ENCODE results near the gene KCNC4. TPM values are rescaled to one million over a fixed set of nuclear protein-coding genes. Genes with fewer than 3 reads are reported as not detected.

Gene KCNC4
- total RNA-seq, 1 donor, result 2.8 TPM

- no peaks in the 10 kb centered on the region for H3K27me3 ChIP-seq (ENCODE audit: insufficient read depth, low read length)
- no peak overlapping the region for H3K4me3 ChIP-seq (ENCODE audit: low read length)
- peaks cover 6% of the 10 kb centered on the region for H3K4me1 ChIP-seq (ENCODE audit: insufficient read depth, low read length)
- no peaks in the 10 kb centered on the region for H3K9me3 ChIP-seq (ENCODE audit: low read depth, low read length)
Observed at GRCh38 chr1:110200666-110201065, 9.4 kb upstream of the KCNC4 start.

GRCh38 chr1:110201157-110201825 lies 8.8 kb upstream of the KCNC4 start:
- Histone ChIP-seq H3K27me3 (ENCODE audit: insufficient read depth, low read length) (no peaks in the 10 kb centered on the region), H3K4me1 (ENCODE audit: insufficient read depth, low read length) (peaks cover 6% of the 10 kb centered on the region), H3K4me3 (ENCODE audit: low read length) (no peak overlapping the region), H3K9me3 (ENCODE audit: low read depth, low read length) (no peaks in the 10 kb centered on the region)

DNA sequence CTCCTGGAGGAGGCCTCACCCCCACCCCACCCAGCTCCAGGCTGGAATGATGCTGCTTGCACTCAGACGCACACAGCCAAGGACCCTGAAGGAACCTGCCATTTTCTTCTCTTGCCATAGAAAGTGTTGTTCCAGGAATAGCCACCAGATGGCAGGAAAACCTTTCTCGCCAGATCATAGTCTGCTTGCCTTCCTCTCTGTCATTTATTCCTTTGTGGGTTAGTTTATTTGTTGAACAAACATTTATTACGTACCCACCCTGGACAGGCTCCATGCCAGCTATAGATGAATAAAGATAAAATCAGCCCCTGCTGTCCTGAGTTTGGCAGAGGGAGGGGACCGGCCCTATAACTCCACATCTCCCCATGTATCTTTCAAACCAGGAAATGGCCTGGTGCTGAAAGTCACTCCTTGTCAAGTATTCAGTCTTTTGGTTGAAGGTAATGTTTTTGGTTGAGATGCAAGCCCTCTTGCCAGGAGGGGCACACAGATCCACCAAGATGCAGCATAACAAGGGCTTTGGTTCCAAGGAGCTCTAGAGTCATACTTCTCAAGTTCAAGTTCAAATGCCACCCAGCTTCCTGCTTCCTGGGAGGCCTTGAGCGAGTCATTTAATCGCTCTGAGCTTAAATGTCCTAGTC lies 7.0 kb upstream of the KCNC4 start:
- Histone ChIP-seq H3K27me3 (ENCODE audit: insufficient read depth, low read length) (no peaks in the 10 kb centered on the region), H3K9me3 (ENCODE audit: low read depth, low read length) (no peaks in the 10 kb centered on the region), H3K4me1 (ENCODE audit: insufficient read depth, low read length) (peaks cover 10% of the 10 kb centered on the region), H3K4me3 (ENCODE audit: low read length) (no peak overlapping the region)

- peaks cover 20% of the 10 kb centered on the region for H3K4me1 ChIP-seq (ENCODE audit: insufficient read depth, low read length)
- H3K4me3 ChIP-seq (ENCODE audit: low read length), result no peak overlapping the region
- no peaks in the 10 kb centered on the region for H3K27me3 ChIP-seq (ENCODE audit: insufficient read depth, low read length)
- no peaks in the 10 kb centered on the region for H3K9me3 ChIP-seq (ENCODE audit: low read depth, low read length)
Observed at GRCh38 chr1:110205156-110205555, 5.0 kb upstream of the KCNC4 start.

GRCh38 chr1:110205591-110206155 lies 4.4 kb upstream of the KCNC4 start:
- Histone ChIP-seq H3K4me1 (ENCODE audit: insufficient read depth, low read length) (peaks cover 20% of the 10 kb centered on the region), H3K4me3 (ENCODE audit: low read length) (no peak overlapping the region), H3K9me3 (ENCODE audit: low read depth, low read length) (no peaks in the 10 kb centered on the region), H3K27me3 (ENCODE audit: insufficient read depth, low read length) (no peaks in the 10 kb centered on the region)

- Histone ChIP-seq H3K9me3 (ENCODE audit: low read depth, low read length) (no peaks in the 10 kb centered on the region), H3K4me1 (ENCODE audit: insufficient read depth, low read length) (peaks cover 27% of the 10 kb centered on the region), H3K4me3 (ENCODE audit: low read length) (no peak overlapping the region), H3K27me3 (ENCODE audit: insufficient read depth, low read length) (peaks cover 3% of the 10 kb centered on the region)
Observed at GRCh38 chr1:110206261-110206920, 3.7 kb upstream of the KCNC4 start.

DNA sequence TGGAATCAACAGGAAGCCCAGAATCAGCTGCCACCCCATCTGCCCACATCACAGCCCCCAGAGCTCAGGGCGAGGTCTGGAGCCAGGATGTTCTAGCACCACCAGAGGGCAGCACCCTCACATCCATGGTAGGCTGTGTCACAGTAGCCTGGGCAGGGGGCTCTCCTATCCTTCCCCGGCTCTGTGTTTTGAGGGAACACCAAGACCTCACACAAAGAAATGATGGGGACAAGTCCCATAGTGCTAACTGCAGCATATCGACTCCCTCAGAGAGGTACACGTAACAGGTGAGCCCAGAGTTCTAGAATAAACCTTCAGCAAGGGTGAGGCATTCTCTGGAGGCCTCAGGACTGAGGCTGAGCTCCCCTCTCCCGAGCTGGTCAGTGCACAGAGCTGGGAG lies 2.3 kb upstream of the KCNC4 start:
- Histone ChIP-seq H3K4me3 (ENCODE audit: low read length) (no peak overlapping the region), H3K9me3 (ENCODE audit: low read depth, low read length) (no peaks in the 10 kb centered on the region), H3K27me3 (ENCODE audit: insufficient read depth, low read length) (peaks cover 13% of the 10 kb centered on the region), H3K4me1 (ENCODE audit: insufficient read depth, low read length) (peaks cover 41% of the 10 kb centered on the region)

- Histone ChIP-seq H3K27me3 (ENCODE audit: insufficient read depth, low read length) (peaks cover 13% of the 10 kb centered on the region), H3K4me3 (ENCODE audit: low read length) (peak overlapping the region; percentile 56), H3K9me3 (ENCODE audit: low read depth, low read length) (no peaks in the 10 kb centered on the region), H3K4me1 (ENCODE audit: insufficient read depth, low read length) (peaks cover 38% of the 10 kb centered on the region)
Observed at GRCh38 chr1:110208916-110209645, 1.0 kb upstream of the KCNC4 start.

GRCh38 chr1:110210604-110211495 lies 736 bp downstream of the KCNC4 start:
- Histone ChIP-seq H3K4me3 (ENCODE audit: low read length) (peak overlapping the region; percentile 56), H3K9me3 (ENCODE audit: low read depth, low read length) (no peaks in the 10 kb centered on the region), H3K27me3 (ENCODE audit: insufficient read depth, low read length) (peaks cover 13% of the 10 kb centered on the region), H3K4me1 (ENCODE audit: insufficient read depth, low read length) (peaks cover 38% of the 10 kb centered on the region)

GRCh38 chr1:110211496-110212168 lies 1.5 kb downstream of the KCNC4 start:
- Histone ChIP-seq H3K4me3 (ENCODE audit: low read length) (peak overlapping the region; percentile 56), H3K27me3 (ENCODE audit: insufficient read depth, low read length) (peaks cover 13% of the 10 kb centered on the region), H3K4me1 (ENCODE audit: insufficient read depth, low read length) (peaks cover 38% of the 10 kb centered on the region), H3K9me3 (ENCODE audit: low read depth, low read length) (no peaks in the 10 kb centered on the region)

DNA sequence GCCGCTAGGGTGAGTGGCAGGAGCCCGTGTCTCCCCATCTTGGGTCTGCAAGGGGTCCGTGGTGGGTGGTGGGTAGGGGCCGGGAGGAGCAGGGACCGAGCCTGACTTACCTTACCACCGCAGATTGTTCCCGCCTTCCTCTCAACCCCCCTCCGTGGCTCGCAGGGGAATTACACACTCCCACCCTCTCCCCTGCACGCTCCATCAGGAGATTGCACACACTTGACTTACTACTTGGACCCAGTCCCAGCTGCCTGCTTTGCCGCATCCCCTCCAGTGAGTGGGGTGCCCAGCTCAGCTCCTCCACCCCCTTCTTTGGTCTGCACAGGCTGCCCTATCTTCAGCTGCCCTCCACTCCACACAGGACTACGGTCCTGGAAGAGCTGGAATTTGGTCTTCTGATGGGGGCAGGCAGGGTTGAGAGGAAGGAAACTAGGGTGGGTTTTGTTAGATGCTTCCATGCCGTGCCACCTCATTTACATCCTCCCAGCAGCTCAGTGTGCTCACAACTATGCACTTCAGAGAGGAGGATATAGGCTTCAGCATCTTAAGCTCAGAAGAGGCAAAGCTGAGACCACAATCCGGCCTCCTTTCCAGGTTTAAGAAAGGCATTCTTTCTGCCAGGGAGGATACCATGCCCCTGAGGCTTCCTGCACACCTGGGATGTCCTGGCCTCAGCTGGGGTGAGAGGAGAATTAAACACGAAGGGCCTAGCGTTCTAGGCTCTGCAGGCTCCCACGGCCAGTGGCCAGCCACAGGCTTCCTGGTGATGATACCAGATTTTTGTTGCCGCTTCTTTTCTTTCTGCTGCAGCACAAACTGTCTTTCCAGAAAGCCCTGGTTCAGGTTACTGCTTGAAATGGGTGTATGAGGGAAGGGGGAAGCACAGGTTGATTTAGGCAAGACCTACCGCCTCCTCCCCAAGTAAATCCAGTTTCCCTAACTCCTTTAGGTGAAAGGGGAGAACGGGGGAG lies 2.3 kb downstream of the KCNC4 start:
- peaks cover 13% of the 10 kb centered on the region for H3K27me3 ChIP-seq (ENCODE audit: insufficient read depth, low read length)
- no peaks in the 10 kb centered on the region for H3K9me3 ChIP-seq (ENCODE audit: low read depth, low read length)
- peaks cover 35% of the 10 kb centered on the region for H3K4me1 ChIP-seq (ENCODE audit: insufficient read depth, low read length)
- H3K4me3 ChIP-seq (ENCODE audit: low read length), result no peak overlapping the region

- Histone ChIP-seq H3K4me3 (ENCODE audit: low read length) (no peak overlapping the region), H3K9me3 (ENCODE audit: low read depth, low read length) (no peaks in the 10 kb centered on the region), H3K27me3 (ENCODE audit: insufficient read depth, low read length) (peaks cover 13% of the 10 kb centered on the region), H3K4me1 (ENCODE audit: insufficient read depth, low read length) (peaks cover 34% of the 10 kb centered on the region)
Observed at GRCh38 chr1:110213143-110213540, 3.0 kb downstream of the KCNC4 start.

All from mononuclear cell (primary cell).